Measurements from ENCODE around the gene CYFIP1. TPM values are rescaled to one million over a fixed set of nuclear protein-coding genes. Genes with fewer than 3 reads are reported as not detected.

Gene CYFIP1
- total RNA-seq, 1 experiment from 2014 or later, result 79.2 TPM

DNA sequence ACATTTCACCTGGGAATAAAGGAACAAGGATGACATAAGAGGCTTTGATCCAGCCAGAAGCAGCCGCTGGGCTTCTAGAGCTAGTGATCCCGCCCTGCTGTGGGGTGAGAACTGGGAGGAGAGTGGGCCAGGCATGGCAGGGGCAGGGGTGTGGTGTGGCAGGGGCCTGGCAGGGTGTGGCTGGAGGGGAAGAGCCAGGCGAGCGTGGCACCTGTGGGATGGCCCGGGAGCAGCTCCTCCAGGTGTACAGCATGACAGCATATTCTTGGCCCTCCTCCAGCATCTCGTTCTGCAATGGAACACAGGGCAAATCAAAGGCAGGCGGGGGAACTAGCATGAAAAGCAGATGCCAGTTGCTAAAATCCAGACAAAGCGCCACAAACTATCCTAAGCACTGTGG, 35.5 kb downstream of the CYFIP1 start:
- DNase-seq (ENCODE audit: low spot score) (no peak), ATAC-seq (no peak)
- POLR2A ChIA-PET, result no interaction called here
- Mint-ChIP-seq H3K36me3 (peaks cover 18% of the 10 kb centered on the region), H3K4me3 (no peak overlapping the region), H3K4me1 (peaks cover 27% of the 10 kb centered on the region), H3K9me3 (no peaks in the 10 kb centered on the region), H3K27ac (no peak overlapping the region), H3K27me3 (ENCODE audit: low read depth) (peaks cover 3% of the 10 kb centered on the region; the same call in 1 of the 2 replicates)
- TF ChIP-seq, protein P1, sequence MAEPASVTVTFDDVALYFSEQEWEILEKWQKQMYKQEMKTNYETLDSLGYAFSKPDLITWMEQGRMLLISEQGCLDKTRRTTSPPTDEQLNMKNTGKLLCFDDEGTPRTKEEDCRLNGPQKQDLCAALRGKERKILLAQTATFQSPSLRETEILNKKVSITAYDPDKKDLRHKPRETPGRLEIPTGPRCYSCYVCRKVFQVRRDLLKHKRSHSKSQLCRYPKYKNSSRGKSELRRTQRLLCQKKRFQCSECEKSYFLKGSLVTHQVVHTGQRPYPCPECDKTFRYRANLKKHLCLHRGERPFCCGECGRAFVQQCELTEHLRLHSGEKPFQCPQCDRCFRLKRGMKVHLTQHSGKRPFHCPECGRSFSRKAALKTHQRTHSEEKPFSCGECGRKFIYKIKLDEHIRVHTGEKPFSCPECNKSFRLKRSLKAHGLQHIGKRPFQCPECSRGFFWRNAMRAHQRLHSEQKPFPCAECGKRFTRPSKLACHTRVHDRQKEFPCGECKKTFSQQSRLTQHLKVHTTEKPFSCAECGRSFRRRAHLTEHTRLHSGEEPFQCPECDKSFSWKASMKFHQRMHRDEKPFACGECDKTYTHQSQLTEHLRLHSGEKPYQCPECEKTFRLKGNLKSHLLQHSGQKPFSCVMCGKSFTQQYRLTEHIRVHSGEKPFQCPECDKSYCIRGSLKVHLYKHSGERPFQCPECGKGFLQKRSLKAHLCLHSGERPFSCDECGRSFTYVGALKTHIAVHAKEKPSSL (CRISPR knock-in tag; conservative IDR thresholded peaks at IDR 0.05), result no peak
- TF ChIP-seq TEAD1 (CRISPR knock-in tag; IDR thresholded peaks at IDR 0.05), result no peak
- TF ChIP-seq, protein P2, sequence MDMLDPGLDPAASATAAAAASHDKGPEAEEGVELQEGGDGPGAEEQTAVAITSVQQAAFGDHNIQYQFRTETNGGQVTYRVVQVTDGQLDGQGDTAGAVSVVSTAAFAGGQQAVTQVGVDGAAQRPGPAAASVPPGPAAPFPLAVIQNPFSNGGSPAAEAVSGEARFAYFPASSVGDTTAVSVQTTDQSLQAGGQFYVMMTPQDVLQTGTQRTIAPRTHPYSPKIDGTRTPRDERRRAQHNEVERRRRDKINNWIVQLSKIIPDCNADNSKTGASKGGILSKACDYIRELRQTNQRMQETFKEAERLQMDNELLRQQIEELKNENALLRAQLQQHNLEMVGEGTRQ (CRISPR knock-in tag; IDR thresholded peaks at IDR 0.05), result no peak
- TF ChIP-seq SMAD4 (CRISPR knock-in tag; IDR thresholded peaks at IDR 0.05), result no peak
- TF ChIP-seq, protein P3, sequence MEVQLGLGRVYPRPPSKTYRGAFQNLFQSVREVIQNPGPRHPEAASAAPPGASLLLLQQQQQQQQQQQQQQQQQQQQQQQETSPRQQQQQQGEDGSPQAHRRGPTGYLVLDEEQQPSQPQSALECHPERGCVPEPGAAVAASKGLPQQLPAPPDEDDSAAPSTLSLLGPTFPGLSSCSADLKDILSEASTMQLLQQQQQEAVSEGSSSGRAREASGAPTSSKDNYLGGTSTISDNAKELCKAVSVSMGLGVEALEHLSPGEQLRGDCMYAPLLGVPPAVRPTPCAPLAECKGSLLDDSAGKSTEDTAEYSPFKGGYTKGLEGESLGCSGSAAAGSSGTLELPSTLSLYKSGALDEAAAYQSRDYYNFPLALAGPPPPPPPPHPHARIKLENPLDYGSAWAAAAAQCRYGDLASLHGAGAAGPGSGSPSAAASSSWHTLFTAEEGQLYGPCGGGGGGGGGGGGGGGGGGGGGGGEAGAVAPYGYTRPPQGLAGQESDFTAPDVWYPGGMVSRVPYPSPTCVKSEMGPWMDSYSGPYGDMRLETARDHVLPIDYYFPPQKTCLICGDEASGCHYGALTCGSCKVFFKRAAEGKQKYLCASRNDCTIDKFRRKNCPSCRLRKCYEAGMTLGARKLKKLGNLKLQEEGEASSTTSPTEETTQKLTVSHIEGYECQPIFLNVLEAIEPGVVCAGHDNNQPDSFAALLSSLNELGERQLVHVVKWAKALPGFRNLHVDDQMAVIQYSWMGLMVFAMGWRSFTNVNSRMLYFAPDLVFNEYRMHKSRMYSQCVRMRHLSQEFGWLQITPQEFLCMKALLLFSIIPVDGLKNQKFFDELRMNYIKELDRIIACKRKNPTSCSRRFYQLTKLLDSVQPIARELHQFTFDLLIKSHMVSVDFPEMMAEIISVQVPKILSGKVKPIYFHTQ (CRISPR knock-in tag; IDR thresholded peaks at IDR 0.05), result no peak
- no peak for TF ChIP-seq NFE2L1 (CRISPR knock-in tag; IDR thresholded peaks at IDR 0.05)
- TF ChIP-seq, protein P4, sequence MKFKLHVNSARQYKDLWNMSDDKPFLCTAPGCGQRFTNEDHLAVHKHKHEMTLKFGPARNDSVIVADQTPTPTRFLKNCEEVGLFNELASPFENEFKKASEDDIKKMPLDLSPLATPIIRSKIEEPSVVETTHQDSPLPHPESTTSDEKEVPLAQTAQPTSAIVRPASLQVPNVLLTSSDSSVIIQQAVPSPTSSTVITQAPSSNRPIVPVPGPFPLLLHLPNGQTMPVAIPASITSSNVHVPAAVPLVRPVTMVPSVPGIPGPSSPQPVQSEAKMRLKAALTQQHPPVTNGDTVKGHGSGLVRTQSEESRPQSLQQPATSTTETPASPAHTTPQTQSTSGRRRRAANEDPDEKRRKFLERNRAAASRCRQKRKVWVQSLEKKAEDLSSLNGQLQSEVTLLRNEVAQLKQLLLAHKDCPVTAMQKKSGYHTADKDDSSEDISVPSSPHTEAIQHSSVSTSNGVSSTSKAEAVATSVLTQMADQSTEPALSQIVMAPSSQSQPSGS (CRISPR knock-in tag; IDR thresholded peaks at IDR 0.05; ENCODE audit: borderline replicate concordance, low read depth), result no peak
- TF ChIP-seq TEAD4 (CRISPR knock-in tag; IDR thresholded peaks at IDR 0.05), result no peak
- no peak for TF ChIP-seq NFATC4 (CRISPR knock-in tag; IDR thresholded peaks at IDR 0.05)
- TF ChIP-seq CREM (CRISPR knock-in tag; IDR thresholded peaks at IDR 0.05), result no peak
- TF ChIP-seq NR3C1 (CRISPR knock-in tag; conservative IDR thresholded peaks at IDR 0.05; ENCODE audit: low read depth), result no peak
- TF ChIP-seq, protein P5, sequence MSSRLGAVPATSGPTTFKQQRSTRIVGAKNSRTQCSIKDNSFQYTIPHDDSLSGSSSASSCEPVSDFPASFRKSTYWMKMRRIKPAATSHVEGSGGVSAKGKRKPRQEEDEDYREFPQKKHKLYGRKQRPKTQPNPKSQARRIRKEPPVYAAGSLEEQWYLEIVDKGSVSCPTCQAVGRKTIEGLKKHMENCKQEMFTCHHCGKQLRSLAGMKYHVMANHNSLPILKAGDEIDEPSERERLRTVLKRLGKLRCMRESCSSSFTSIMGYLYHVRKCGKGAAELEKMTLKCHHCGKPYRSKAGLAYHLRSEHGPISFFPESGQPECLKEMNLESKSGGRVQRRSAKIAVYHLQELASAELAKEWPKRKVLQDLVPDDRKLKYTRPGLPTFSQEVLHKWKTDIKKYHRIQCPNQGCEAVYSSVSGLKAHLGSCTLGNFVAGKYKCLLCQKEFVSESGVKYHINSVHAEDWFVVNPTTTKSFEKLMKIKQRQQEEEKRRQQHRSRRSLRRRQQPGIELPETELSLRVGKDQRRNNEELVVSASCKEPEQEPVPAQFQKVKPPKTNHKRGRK (CRISPR knock-in tag; IDR thresholded peaks at IDR 0.05; ENCODE audit: borderline replicate concordance), result no peak
- TF ChIP-seq KAT7 (CRISPR knock-in tag; IDR thresholded peaks at IDR 0.05; ENCODE audit: borderline replicate concordance), result no peak
- TF ChIP-seq, protein P6, sequence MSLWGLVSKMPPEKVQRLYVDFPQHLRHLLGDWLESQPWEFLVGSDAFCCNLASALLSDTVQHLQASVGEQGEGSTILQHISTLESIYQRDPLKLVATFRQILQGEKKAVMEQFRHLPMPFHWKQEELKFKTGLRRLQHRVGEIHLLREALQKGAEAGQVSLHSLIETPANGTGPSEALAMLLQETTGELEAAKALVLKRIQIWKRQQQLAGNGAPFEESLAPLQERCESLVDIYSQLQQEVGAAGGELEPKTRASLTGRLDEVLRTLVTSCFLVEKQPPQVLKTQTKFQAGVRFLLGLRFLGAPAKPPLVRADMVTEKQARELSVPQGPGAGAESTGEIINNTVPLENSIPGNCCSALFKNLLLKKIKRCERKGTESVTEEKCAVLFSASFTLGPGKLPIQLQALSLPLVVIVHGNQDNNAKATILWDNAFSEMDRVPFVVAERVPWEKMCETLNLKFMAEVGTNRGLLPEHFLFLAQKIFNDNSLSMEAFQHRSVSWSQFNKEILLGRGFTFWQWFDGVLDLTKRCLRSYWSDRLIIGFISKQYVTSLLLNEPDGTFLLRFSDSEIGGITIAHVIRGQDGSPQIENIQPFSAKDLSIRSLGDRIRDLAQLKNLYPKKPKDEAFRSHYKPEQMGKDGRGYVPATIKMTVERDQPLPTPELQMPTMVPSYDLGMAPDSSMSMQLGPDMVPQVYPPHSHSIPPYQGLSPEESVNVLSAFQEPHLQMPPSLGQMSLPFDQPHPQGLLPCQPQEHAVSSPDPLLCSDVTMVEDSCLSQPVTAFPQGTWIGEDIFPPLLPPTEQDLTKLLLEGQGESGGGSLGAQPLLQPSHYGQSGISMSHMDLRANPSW (CRISPR knock-in tag; conservative IDR thresholded peaks at IDR 0.05; ENCODE audit: low read depth), result no peak
- no peak for TF ChIP-seq ZNF671 (CRISPR knock-in tag; IDR thresholded peaks at IDR 0.05)
- TF ChIP-seq ZNF317 (CRISPR knock-in tag; IDR thresholded peaks at IDR 0.05; ENCODE audit: borderline replicate concordance, low read depth), result no peak
- TF ChIP-seq NFYB (CRISPR knock-in tag; conservative IDR thresholded peaks at IDR 0.05; ENCODE audit: low read depth), result no peak
- CTCF ChIA-PET, result no interaction called here

Data from WTC11 (cell line).